ENCODE measurements around the gene BRAT1.

- TF ChIP-seq CTCF (IDR thresholded peaks at IDR 0.05) (no peak), POLR2A (IDR thresholded peaks at IDR 0.05) (no peak)
Observed at GRCh38 chr7:2566890-2567678, 11.8 kb upstream of the BRAT1 start.
